ENCODE results near the gene STK11IP. TPM values are rescaled to one million over a fixed set of nuclear protein-coding genes. Genes with fewer than 3 reads are reported as not detected.

The STK11IP gene
- polyA plus RNA-seq, 1 donor, result 28.0 TPM

DNA sequence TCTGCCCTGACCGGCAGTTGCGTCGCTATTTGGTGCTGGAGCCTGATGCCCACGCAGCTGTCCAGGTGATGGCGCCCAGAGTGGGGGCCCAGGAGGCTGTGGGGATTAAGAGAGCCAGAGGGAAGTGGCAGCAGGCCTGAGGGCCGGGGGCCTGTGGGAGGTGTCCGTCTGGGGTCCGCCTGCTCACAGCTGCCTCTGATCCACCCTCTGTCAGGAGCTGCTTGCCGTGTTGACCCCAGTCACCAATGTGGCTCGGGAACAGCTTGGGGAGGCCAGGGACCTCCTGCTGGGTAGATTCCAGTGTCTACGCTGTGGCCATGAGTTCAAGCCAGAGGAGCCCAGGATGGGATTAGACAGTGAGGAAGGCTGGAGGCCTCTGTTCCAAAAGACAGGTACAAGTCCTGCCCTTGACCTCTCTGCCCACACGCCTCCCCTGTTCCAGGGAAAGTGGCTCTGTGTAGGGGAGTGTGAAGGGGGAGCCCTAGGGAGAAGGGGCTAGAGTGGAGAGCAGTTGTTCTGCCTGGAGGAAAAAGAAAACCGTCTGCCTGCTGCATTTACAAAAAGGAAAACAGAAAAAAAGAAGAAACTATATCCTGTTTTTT, 11.6 kb downstream of the STK11IP start:
- no peaks in the 10 kb centered on the region for H3K4me1 ChIP-seq (ENCODE audit: control insufficient read depth, insufficient read depth, low read length)
- no peak overlapping the region for H3K27ac ChIP-seq (ENCODE audit: low read length)
- no peak for DNase-seq
- WGBS (ENCODE audit: insufficient coverage, low lambda C conversion rate), result 100% methylated on average over 1 of the region's 13 CpGs
- H3K9me3 ChIP-seq (ENCODE audit: control insufficient read depth, low read depth, low read length), result no peaks in the 10 kb centered on the region
- H3K27me3 ChIP-seq (ENCODE audit: control insufficient read depth, insufficient read depth, low read length), result no peaks in the 10 kb centered on the region
- H3K36me3 ChIP-seq (ENCODE audit: control insufficient read depth, insufficient read depth, low read length), result peaks cover 65% of the 10 kb centered on the region
- H3K4me3 ChIP-seq (ENCODE audit: low read length), result no peak overlapping the region

DNA sequence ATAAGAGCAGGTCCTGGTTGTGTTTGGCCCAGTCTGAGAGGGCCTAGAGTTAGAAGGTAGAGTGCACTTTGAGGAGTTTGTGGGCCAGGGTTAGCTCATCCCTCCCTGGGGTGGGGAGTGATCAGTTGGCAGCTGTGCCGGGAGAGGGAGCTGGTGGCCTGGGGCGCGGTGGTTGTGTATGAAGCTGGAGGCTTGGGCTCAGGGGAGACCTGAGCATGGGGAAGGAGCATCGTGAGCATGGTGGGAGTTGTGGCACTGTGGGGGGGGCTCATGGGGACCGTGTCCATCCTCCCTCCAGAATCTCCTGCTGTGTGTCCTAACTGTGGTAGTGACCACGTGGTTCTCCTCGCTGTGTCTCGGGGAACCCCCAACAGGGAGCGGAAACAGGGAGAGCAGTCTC, 13.6 kb downstream of the STK11IP start:
- no peaks in the 10 kb centered on the region for H3K4me1 ChIP-seq (ENCODE audit: control insufficient read depth, insufficient read depth, low read length)
- H3K27me3 ChIP-seq (ENCODE audit: control insufficient read depth, insufficient read depth, low read length), result no peaks in the 10 kb centered on the region
- peaks cover 66% of the 10 kb centered on the region for H3K36me3 ChIP-seq (ENCODE audit: control insufficient read depth, insufficient read depth, low read length)
- H3K4me3 ChIP-seq (ENCODE audit: low read length), result no peak overlapping the region
- WGBS (ENCODE audit: insufficient coverage, low lambda C conversion rate), result no CpG with 5 or more reads among the region's 9 CpGs
- H3K9me3 ChIP-seq (ENCODE audit: control insufficient read depth, low read depth, low read length), result no peaks in the 10 kb centered on the region
- no peak for DNase-seq
- no peak overlapping the region for H3K27ac ChIP-seq (ENCODE audit: low read length)

GRCh38 chr2:219611866-219612576, 14.4 kb downstream of the STK11IP start:
- peaks cover 59% of the 10 kb centered on the region for H3K36me3 ChIP-seq (ENCODE audit: control insufficient read depth, insufficient read depth, low read length)
- WGBS (ENCODE audit: insufficient coverage, low lambda C conversion rate), result no CpG with 5 or more reads among the region's 12 CpGs

DNA sequence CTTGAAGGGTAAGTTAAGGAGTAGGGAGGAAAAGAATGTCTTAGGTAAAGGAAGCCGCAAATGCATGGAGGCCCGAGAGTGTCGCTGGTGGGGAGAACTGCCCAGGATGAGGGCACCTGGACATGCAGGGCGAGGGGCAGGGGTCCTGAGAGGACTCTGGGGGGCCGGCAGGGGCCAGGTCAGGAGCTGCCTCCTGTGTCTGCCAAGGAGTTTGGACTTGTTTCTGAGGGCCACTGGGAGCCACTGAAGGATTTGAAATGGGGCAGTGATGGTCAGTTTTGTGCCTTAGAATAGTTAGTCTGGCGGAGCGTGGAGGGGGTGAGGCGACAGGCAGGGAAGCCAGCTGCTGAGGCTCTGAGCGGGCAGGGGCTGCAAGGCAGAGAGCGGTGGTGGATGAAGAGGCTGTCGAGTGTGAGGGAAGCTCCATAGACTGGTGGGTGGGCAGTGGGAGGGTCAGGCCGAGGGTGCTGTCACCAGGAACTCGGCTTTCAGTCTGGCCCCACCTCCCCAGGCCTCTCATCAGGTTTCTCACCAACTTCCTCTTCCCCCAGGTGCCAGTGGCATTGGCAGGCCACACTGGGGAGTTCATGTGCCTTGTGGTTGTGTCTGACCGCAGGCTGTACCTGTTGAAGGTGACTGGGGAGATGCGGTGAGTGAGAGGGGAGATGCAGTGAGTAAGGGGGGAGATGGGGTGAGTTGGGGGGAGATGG, 15.1 kb downstream of the STK11IP start:
- Histone ChIP-seq H3K9me3 (ENCODE audit: control insufficient read depth, low read depth, low read length) (no peaks in the 10 kb centered on the region), H3K36me3 (ENCODE audit: control insufficient read depth, insufficient read depth, low read length) (peaks cover 55% of the 10 kb centered on the region), H3K27ac (ENCODE audit: low read length) (no peak overlapping the region), H3K27me3 (ENCODE audit: control insufficient read depth, insufficient read depth, low read length) (no peaks in the 10 kb centered on the region), H3K4me3 (ENCODE audit: low read length) (no peak overlapping the region), H3K4me1 (ENCODE audit: control insufficient read depth, insufficient read depth, low read length) (no peaks in the 10 kb centered on the region)
- no peak for DNase-seq
- no CpG with 5 or more reads among the region's 15 CpGs for WGBS (ENCODE audit: insufficient coverage, low lambda C conversion rate)

More at GRCh38 chr2:219611866-219612576, 14.4 kb downstream of the STK11IP start:
- H3K27me3 ChIP-seq (ENCODE audit: control insufficient read depth, insufficient read depth, low read length), result no peaks in the 10 kb centered on the region
- DNase-seq, result no peak
- H3K9me3 ChIP-seq (ENCODE audit: control insufficient read depth, low read depth, low read length), result no peaks in the 10 kb centered on the region
- H3K4me3 ChIP-seq (ENCODE audit: low read length), result no peak overlapping the region
- H3K27ac ChIP-seq (ENCODE audit: low read length), result no peak overlapping the region
- H3K4me1 ChIP-seq (ENCODE audit: control insufficient read depth, insufficient read depth, low read length), result no peaks in the 10 kb centered on the region

DNA sequence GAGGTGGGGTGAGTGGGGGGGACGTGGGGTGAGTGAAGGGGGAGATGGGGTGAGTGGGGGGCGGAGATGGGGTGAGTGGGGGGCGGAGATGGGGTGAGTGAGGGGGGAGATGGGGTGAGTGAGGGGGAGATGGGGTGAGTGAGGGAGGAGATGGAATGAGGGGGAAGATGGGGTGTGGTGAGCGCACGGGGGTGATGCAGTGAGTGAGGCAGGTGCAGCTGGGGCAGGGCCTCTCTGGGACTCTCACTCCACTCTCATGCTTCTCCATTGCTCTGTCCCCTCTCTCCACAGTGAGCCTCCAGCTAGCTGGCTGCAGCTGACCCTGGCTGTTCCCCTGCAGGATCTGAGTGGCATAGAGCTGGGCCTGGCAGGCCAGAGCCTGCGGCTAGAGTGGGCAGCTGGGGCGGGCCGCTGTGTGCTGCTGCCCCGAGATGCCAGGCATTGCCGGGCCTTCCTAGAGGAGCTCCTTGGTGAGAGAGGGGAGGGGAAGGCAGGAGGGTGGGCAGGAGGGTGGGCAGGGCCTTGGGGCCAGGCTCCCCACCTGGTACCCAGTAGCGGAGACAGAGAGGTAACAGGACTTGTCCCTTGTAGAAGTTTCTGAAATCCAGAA, 15.9 kb downstream of the STK11IP start:
- peaks cover 48% of the 10 kb centered on the region for H3K36me3 ChIP-seq (ENCODE audit: control insufficient read depth, insufficient read depth, low read length)
- H3K4me1 ChIP-seq (ENCODE audit: control insufficient read depth, insufficient read depth, low read length), result no peaks in the 10 kb centered on the region
- H3K9me3 ChIP-seq (ENCODE audit: control insufficient read depth, low read depth, low read length), result no peaks in the 10 kb centered on the region
- WGBS (ENCODE audit: insufficient coverage, low lambda C conversion rate), result no CpG with 5 or more reads among the region's 11 CpGs
- no peak for DNase-seq
- H3K4me3 ChIP-seq (ENCODE audit: low read length), result no peak overlapping the region
- no peaks in the 10 kb centered on the region for H3K27me3 ChIP-seq (ENCODE audit: control insufficient read depth, insufficient read depth, low read length)
- H3K27ac ChIP-seq (ENCODE audit: low read length), result no peak overlapping the region

- DNase-seq, result no peak
- no peaks in the 10 kb centered on the region for H3K9me3 ChIP-seq (ENCODE audit: control insufficient read depth, low read depth, low read length)
- no peaks in the 10 kb centered on the region for H3K27me3 ChIP-seq (ENCODE audit: control insufficient read depth, insufficient read depth, low read length)
- no peaks in the 10 kb centered on the region for H3K4me1 ChIP-seq (ENCODE audit: control insufficient read depth, insufficient read depth, low read length)
- H3K36me3 ChIP-seq (ENCODE audit: control insufficient read depth, insufficient read depth, low read length), result peaks cover 41% of the 10 kb centered on the region
- H3K4me3 ChIP-seq (ENCODE audit: low read length), result no peak overlapping the region
- H3K27ac ChIP-seq (ENCODE audit: low read length), result no peak overlapping the region
- no CpG with 5 or more reads among the region's 11 CpGs for WGBS (ENCODE audit: insufficient coverage, low lambda C conversion rate)
These were observed 16.6 kb downstream of the STK11IP start for GRCh38 chr2:219614076-219614860.

- peaks cover 39% of the 10 kb centered on the region for H3K36me3 ChIP-seq (ENCODE audit: control insufficient read depth, insufficient read depth, low read length)
- DNase-seq, result no peak
- no CpG with 5 or more reads among the region's 11 CpGs for WGBS (ENCODE audit: insufficient coverage, low lambda C conversion rate)
These were observed 17.4 kb downstream of the STK11IP start for GRCh38 chr2:219615036-219615435.

GRCh38 chr2:219615894-219616293, 18.2 kb downstream of the STK11IP start:
- WGBS (ENCODE audit: insufficient coverage, low lambda C conversion rate), result no CpG with 5 or more reads among the region's 12 CpGs
- no peak for DNase-seq
- no peaks in the 10 kb centered on the region for H3K9me3 ChIP-seq (ENCODE audit: control insufficient read depth, low read depth, low read length)
- no peaks in the 10 kb centered on the region for H3K4me1 ChIP-seq (ENCODE audit: control insufficient read depth, insufficient read depth, low read length)
- no peak overlapping the region for H3K27ac ChIP-seq (ENCODE audit: low read length)
- H3K4me3 ChIP-seq (ENCODE audit: low read length), result no peak overlapping the region
- no peaks in the 10 kb centered on the region for H3K27me3 ChIP-seq (ENCODE audit: control insufficient read depth, insufficient read depth, low read length)
- H3K36me3 ChIP-seq (ENCODE audit: control insufficient read depth, insufficient read depth, low read length), result peaks cover 36% of the 10 kb centered on the region

More at GRCh38 chr2:219615036-219615435, 17.4 kb downstream of the STK11IP start:
- H3K27ac ChIP-seq (ENCODE audit: low read length), result no peak overlapping the region
- H3K4me3 ChIP-seq (ENCODE audit: low read length), result no peak overlapping the region
- no peaks in the 10 kb centered on the region for H3K27me3 ChIP-seq (ENCODE audit: control insufficient read depth, insufficient read depth, low read length)
- H3K4me1 ChIP-seq (ENCODE audit: control insufficient read depth, insufficient read depth, low read length), result no peaks in the 10 kb centered on the region
- H3K9me3 ChIP-seq (ENCODE audit: control insufficient read depth, low read depth, low read length), result no peaks in the 10 kb centered on the region

- no peak overlapping the region for H3K27ac ChIP-seq (ENCODE audit: low read length)
- WGBS (ENCODE audit: insufficient coverage, low lambda C conversion rate), result no CpG with 5 or more reads among the region's 4 CpGs
These were observed 18.9 kb downstream of the STK11IP start for GRCh38 chr2:219616550-219616949.

GRCh38 chr2:219618733-219619122, 21.1 kb downstream of the STK11IP start:
- H3K9me3 ChIP-seq (ENCODE audit: control insufficient read depth, low read depth, low read length), result no peaks in the 10 kb centered on the region
- no peak for DNase-seq

More at GRCh38 chr2:219616550-219616949, 18.9 kb downstream of the STK11IP start:
- peaks cover 2% of the 10 kb centered on the region for H3K27me3 ChIP-seq (ENCODE audit: control insufficient read depth, insufficient read depth, low read length)
- H3K4me1 ChIP-seq (ENCODE audit: control insufficient read depth, insufficient read depth, low read length), result no peaks in the 10 kb centered on the region
- H3K36me3 ChIP-seq (ENCODE audit: control insufficient read depth, insufficient read depth, low read length), result peaks cover 29% of the 10 kb centered on the region
- no peaks in the 10 kb centered on the region for H3K9me3 ChIP-seq (ENCODE audit: control insufficient read depth, low read depth, low read length)
- H3K4me3 ChIP-seq (ENCODE audit: low read length), result no peak overlapping the region
- DNase-seq, result no peak

More at GRCh38 chr2:219618733-219619122, 21.1 kb downstream of the STK11IP start:
- WGBS (ENCODE audit: insufficient coverage, low lambda C conversion rate), result no CpG with 5 or more reads among the region's 3 CpGs
- Histone ChIP-seq H3K36me3 (ENCODE audit: control insufficient read depth, insufficient read depth, low read length) (peaks cover 22% of the 10 kb centered on the region), H3K4me1 (ENCODE audit: control insufficient read depth, insufficient read depth, low read length) (no peaks in the 10 kb centered on the region), H3K4me3 (ENCODE audit: low read length) (no peak overlapping the region), H3K27me3 (ENCODE audit: control insufficient read depth, insufficient read depth, low read length) (peaks cover 2% of the 10 kb centered on the region), H3K27ac (ENCODE audit: low read length) (no peak overlapping the region)
